GM12874 (cell line): ENCODE measurements around the gene SHQ1.

Experiments
- CTCF ChIP-seq: IDR thresholded peaks from 2 replicates; pipeline ENCODE4 v1.5.1; 2011; ENCODE audit warnings: low read depth, mild to moderate bottlenecking, control low read depth, low read length, moderate library complexity; ENCODE audit not compliant: insufficient read depth

Gene SHQ1

GRCh38 chr3:72811571-72811970, 36.7 kb downstream of the SHQ1 start:
- no peak for TF ChIP-seq CTCF

DNA sequence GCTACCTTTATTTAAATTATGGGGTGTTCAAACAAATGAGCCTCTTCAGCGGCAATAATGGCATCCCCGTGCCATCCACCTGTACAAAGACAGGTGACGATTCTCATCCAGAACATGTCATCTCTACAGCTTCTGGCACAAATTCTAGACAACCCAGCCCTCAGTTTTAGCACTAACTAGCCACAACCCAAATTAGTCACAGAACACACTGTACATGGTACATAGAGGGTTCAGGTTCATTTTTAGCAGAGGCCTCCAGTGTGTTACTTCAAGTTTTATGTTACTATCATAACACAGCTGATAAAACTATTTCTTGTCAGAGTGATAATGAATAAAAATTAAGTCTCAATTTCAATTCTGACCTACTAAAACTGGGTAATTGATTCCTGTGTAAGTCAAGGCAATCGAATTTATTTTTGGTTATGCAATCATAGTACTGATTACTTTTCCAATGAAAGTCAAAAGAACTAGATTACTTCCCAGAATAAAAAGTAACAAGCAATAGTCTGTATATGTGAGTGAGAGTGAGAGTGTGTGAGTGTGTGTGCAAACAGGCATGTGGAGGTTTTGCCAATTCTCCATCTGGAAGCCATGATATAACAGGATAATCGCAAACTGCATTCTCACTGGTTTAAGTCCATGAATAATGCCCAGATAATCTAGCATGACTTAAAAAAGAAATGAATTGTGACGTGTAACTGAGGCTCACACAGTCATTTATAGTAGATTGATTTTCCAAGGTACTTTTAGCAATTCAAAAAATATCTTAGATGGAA, 37.4 kb downstream of the SHQ1 start:
- no peak for TF ChIP-seq CTCF

DNA sequence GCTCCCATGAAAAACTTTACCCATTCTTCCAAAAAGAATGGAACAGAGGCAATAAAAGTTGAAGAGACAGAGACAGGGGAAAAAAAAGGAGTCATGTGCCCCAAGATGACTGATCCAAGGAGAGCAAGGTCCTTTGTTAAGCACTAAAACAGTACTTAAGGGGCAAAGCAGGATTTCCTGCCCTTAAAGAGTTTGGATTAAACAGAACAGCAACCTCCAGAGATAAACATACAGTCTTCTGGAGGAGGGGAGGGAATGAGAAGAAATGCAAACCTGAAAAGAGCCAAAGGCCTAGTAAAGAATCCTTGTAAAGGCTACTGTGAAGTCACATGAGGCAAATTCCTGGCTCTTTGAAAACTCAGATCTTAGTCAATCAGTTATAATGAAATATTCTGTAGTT, 38.2 kb downstream of the SHQ1 start:
- no peak for TF ChIP-seq CTCF

DNA sequence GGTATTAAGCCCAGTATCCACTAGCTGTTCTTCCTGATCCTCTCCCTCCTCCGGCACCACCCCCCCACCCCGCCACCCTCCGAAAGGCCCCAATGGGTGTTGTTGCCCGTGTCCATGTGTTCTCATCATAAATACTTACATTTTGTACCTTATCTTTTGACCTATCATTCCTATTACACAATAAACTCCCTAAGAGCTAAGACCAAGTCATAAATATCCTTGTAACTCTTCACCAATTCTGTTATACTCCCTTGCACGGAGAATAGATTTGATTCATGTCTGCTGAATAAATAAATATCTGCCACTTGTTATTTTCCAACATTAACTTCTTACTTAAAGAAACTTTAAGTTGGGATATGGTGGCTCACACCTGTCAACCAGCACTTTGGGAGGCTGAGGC, 43.9 kb downstream of the SHQ1 start:
- TF ChIP-seq CTCF = no peak

DNA sequence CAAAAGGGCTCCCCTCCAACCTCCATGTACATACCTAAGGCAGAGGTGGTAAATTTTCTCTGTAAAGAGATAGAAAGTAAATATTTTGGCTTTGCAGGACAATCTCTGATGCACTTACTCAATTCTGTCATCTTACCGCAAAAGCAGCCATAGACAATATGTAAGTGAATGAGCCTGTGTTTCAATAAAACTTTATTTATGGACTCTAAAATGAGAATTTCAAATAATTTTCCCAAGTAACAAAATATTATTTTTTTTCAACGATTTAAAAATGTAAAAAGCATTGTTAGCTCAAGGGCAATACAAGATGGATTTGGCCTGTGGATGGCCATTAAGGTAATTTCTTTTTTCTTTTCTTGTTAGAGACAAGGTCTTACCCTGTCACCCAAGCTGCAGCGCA, 44.7 kb downstream of the SHQ1 start:
- TF ChIP-seq CTCF = no peak

DNA sequence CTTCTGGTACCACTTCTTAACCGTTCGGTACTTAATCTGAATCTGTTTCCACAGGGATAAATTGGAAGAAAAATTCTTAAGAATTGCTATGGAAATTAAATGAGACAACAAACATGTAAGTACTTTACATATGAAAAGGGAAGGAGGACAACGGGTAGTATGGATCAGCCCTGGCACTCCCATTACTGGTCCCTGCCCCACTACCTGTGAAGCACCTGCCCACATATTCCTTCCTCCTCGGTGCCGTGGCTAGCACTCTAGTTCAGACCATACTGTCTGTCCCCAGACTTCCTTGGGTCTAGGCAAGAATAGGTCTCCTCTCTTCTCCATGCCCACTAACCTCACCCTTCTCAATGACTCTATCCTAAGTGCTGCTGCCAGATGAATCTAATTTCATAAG, 46.2 kb downstream of the SHQ1 start:
- no peak for TF ChIP-seq CTCF

GRCh38 chr3:72800869-72801268, 47.4 kb downstream of the SHQ1 start:
- no peak for TF ChIP-seq CTCF
